Eye (tissue), 1 donor: ENCODE results near the gene KRTAP10-1.

Experiments used
- DNase-seq: peaks from one replicate; pipeline ENCODE4 v3.0.0-alpha.2; 2015

The KRTAP10-1 gene

DNA sequence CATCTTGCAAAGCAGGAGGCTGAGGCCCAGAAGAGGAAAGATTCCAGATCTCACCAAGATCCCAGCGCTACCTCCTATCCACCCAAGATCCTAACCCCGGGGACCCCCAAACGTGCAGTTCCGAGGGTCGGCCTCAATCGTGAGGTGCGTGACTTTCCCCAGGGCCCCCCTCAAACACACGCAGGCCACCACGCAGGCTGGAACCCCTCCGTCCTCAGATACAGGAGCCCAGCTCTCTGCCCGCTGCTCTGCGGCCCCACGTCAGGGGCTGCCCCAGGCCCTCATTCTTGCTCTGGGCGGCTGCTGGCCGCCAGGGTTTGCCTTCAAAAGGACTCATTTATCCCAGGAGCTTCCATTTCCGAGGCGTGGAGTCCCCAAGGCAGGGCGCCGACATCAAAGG lies 39.9 kb downstream of the KRTAP10-1 start:
- DNase-seq: no peak

DNA sequence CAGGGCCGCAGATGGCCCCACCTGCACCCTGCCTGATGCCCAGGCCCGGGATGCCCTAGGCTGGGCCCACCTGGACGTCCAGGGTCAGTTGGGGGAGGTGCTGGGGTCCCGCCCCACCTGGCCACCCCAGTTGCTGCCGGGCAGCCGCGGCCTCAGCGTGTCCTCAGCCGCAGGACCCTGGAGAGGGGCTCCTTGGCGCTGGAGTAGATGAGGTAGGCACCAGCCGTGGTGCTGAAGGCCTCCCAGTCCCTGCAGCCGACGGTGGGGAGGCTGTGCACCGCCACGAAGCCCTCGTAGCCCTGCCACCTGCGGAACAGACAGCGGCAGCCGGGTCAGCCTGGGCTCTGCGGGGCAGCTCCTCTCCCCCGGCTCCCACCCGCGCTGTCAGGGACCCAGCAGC lies 40.4 kb downstream of the KRTAP10-1 start:
- DNase-seq: no peak

DNA sequence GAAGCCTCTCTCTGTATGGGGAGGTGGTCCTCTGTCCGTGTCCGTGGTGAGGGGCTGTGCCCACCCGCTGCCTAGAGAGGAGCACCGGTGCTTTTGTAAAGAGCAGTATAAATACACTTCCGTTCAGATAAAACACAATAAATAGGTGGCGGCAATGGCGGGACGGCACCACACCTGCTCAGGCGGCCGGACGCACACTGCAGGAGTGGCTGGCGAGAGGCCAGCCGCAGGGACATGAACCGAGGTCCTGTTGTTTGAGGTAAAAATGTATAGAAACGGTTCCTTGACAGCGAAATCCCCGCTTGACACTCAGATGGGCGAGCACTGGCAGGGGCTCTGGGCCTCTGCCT lies 40.8 kb downstream of the KRTAP10-1 start:
- no peak for DNase-seq

DNA sequence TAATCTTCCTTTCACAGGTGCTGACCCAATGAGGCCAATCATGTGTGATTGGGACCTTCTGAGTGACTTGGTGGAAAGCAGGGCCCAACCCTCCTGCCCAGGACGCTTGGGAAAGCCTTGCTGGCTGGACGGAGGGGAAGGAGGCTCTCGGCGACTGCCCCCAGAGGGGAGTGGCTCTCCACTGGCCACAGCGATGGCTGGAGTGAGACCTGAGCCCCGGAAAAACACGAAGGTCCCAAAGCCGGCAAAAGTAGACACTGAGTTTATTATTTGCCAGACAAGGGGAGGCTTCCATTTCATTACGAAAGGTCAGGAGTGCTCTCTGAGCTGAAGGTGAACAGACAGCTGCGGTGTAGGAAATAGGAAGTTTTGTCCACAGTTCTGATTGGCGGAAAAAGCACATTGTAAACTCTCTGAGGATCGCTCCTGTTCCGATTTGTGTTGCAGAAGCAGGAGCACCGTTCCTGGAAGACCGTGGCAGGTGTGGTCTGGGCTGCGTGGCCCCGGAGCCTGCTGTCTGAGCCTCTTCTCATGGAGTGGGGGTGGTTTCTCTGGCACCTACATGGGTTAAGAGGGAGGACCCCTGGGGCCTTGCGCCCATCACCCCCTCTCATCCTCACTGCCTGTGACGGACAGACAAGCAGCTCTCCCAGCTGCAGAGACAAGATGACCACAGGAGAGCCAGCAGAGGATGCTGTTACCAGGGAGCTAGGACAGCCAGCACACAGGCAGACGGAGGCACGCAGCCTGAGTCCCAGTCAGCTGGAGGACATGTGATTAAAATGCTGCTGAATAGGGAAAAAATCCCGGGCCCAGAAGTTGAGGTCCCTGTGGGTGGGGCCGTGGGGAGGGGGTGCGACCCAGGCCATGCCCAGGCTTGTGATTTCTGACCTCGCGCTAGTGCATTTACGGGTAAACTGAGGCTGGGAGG lies 41.5 kb downstream of the KRTAP10-1 start:
- no peak for DNase-seq

DNA sequence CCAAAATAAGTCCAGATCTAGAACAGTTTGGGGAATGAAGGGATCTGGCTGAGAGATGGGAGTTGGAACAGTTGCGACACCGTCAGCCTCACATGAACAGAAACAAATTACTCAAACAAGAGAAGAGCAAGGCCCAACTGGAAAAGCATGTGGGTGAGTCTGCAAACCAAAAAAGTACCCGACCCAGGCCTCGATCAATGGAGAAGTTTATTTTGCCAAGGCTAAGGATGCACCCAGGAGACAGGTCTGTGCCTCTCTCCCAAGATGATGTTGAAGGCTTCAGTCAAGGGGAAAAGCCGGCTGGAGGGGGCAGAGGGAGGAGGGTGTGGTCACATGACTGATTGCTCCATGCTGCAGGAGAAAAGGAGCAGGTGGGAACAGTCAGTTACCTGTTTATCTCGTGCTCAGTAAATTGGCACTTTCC lies 42.3 kb downstream of the KRTAP10-1 start:
- peak; percentile 68 for DNase-seq

DNA sequence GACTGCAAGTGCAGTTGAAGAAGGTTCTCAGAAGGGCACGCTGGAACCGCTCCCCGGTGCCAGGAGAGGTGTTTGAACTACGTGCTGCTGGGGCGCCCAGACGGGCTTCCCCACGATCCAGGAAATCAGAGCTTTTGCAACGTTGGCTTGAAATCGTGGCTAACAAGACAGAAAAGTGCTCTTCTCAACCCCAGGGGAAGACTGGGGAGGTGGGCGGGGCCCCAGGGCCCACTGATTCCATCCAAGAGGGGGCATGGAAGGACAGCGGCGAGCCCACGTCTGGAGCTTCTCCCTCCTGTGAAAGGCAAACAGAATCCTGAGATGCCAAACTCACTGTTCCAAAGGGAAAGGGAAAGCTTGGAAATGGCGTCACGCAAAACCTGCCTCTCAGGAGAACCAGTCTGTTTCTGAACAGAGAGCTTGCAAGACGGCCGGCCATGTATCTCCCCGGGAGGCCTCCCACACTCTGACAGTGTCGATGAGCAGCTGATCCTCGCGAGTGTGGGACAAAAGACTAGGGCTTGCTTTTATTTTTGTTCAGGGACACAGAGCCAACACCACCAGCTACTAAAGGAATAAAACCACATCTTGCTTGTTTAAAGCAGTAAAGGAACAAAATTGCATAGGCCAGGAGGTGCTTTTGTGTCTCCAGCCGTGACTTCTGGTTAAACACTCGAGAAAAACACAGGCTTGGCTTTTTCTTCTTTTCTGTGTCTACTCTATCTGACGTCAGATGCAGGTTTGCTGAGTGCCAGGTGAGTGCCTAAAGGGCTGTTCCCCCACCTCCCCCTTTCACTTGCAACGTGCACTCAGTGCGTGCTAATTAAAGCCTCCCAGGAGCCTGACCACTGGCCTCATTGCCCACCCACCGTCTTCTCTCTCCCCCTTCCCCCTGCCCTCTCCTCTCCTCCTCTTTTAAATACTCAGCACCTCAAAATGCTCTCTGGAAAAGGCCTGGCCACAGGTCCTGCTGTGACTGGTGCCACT lies 43.1 kb downstream of the KRTAP10-1 start:
- peak; percentile 67 for DNase-seq

DNA sequence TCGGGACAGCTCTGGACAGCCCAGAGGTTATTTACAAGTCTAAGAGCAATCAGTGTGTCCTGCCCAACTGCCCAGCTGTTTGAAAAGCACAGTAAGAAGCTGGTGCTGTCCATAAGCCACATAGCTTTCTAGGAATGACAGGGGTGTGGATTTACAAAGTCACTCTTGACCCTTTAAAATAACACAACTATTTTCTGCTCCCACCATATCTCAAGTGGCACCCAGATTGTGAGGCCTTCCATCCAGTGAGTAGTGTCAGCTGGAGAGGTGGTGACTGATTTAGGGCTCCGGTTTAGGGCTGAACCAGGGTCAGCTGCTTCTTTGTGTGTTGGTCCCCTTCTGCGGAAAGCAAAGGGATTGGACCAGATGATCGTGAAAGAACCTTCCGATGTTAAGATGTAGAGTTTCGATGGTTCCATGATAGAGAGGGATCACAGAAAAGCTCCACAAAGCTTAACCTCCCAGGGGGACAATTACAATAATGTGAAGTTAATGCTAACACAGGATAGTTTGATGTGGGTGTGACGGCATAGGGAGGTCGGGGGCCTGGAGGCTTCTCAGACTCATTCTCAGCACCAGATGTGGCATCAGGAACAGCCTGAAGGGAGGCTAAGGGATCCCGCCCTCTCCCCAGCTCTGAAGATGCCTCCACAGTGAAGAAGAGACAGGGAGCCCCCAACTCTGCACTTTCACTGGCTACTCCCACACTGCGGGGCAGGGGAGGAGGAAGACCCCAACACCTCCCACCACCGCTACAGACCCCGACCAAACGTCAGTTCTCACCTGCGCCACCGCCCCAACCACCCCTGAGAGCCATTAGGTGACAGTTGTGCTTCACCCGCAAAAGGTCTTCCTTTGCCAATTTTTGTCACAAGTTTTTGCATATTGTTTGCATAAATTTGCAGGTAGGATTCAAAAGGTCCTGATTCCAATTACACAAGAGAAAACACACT lies 44.1 kb downstream of the KRTAP10-1 start:
- DNase-seq: no peak

DNA sequence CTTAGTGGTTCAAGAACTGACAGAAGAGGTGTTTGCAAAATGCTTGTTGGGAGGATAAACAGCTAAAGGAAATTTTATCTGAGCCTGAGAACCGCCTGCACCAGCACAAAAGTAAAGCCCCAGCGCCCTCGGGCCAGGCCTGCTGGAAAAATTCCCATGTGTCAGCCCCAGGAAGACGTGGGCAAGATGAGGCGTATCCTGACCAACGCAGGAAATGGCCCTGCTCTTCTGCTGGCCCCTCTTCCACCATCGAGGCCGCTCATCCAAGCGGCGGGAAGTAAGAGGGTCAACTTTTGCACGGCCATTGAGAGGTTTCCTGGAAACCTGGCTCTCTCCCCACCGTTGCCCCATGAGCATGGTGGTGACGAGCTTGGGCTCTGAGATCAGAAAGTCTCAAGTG lies 45.0 kb downstream of the KRTAP10-1 start:
- no peak for DNase-seq

DNA sequence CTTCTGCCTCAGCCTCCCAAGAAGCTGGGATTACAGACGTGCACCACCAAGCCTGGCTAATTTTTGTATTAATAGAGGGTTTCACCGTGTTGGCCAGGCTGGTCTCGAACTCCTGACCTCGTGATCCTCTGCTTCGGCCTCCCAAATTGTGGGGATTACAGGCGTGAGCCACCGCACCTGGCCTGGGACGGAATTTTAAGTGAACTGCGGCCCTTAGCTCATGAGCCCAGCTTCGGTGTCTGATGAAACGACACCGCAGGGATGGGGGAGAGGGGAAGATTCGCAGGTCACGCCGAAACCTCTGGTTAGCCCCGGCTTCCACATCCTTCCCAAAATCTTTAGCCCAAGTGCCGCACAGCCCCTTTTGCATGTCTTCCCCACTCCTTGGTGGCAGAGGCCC lies 45.6 kb downstream of the KRTAP10-1 start:
- no peak for DNase-seq

DNA sequence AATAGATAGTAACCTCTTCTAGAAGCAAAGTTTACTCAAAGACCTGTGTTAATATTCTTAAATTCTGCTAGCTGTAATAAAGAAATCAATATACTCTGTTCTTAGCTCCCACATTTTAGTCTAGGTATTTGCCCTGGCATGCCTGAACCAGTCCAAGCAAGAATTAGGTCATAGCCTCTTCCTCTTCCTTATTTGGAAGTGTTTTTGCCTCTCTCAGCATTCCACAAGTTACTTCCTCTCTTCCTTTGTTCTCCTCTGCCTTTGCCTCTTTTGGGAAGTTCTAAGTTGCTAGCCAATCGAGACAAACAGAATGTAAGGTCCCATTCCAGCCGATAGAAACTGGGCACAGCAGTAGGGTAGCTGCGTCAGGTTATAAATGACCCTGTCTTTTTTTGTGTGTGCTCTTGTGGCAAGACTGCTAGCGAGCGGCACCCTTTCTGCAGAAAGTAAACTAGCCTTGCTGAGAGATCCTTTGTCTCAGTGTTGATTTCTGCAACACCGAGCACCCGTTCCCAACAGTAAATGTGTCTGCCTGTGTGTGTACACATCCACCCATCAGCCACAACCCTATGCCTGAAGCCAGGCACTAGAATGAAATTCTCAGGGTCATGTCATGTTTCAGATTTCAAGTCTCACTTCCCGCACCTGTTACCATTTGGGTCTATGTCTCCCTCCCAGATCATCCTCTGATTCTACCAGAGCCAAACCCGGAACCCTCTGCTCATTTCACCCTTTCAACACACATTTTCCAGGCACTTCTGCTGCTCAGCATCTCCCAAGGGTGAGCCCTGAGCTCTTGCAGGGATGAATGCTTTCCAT lies 47.2 kb downstream of the KRTAP10-1 start:
- DNase-seq: no peak

DNA sequence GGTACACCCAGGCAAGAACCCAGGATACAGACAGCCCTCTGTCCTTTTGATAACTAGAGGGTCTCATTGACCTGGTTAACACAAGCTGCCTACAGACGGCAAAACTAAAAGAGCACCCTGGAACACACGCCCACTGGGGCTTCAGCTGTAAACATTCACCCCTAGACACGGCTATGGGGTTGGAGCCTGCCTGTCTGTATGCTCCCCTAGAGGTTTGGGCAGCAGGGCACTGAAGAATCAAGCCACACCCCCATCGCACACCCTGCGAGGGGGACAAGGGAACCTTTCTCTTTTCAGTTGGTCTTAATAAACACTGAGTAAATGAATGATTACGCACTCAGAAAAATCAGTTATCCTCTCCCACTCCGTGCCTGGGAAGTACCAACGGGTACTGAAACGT lies 49.2 kb downstream of the KRTAP10-1 start:
- no peak for DNase-seq

DNA sequence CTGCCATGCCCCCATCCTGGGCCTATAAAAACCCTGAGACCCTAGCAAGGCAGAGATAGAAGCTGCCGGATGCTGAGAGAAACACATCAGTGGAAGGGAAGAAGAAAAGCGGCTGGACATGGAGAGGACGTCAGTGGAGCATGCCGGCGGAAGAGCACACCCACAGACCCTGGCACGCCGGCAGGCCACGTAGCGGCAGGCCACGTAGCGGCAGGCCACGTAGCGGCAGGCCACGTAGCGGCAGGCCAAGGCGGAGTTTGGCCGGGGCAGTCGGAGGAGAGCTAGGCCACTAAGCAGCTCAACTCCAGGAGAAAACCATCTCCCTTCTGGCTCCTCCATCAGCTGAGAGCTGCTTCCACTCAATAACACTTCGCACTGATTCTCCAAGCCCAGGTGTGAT lies 49.6 kb downstream of the KRTAP10-1 start:
- no peak for DNase-seq

DNA sequence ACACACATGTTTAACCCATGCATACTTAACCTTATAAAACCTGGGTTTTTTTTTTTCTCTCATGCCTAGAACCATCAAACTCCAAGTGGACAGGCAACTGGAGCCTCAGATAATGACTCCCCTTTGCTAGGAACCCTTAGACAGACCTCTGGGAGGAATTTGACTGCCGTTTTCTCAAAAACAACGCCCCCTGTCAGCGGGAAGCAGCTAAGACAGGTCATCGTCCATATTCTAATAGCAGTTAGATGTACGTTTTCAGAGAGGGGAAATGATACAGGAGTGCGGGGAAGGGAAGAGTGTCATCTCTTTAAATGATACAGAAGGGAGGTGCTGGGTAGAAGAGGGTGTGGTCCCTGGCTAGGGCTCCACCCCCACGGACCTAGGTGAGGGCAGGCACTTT lies 50.0 kb downstream of the KRTAP10-1 start:
- no peak for DNase-seq
